Measurements from ENCODE around the gene REEP6.

DNA sequence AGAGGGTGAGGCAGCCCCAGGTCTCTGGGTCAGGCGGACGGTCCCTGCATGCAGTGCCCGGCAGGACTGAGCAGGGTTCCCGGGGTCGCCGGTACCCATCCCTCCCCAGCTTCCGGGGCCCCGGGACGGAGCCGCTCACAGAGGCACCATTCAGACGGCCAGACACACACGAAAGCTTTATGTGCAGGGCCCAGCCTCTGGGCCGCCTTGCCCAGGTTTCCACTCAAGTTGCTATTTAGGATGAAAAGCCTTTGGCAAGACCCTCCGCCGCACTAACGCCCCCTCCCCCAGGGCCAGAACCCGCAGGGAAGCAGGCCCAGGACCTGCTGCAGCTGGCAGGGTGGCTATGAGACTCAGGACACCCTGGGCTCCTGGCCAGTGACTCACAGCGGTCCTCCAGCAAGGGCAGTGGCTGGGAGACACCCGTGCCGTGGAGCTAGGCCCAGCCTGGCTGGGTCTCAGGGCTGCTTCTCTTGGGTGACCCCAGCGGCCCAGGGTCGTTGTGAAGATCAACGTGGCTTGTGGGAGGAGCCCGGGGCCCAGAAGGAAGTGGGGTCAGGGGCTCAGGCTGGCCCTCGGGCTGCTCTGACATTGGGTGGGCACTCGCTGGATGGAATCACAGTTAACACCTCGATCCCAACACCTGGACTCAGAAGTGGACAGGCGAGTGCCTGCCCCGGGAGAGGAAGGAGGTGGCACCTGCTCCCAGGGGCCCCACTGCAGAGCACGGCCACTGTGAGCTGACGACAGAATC, 16.8 kb upstream of the REEP6 start:
- TF ChIP-seq POLR2A (IDR thresholded peaks at IDR 0.05; ENCODE audit: low read depth, low read length) (no peak), POU2F2 (IDR thresholded peaks at IDR 0.05; ENCODE audit: low read depth, low read length) (no peak), POLR2AphosphoS5 (IDR thresholded peaks at IDR 0.05; ENCODE audit: low read depth, low read length) (no peak), SPI1 (IDR thresholded peaks at IDR 0.05; ENCODE audit: low read depth, low read length) (no peak)
